Measurements from ENCODE around the gene SEC16A.

The SEC16A gene

GRCh38 chr9:136482793-136483588 lies at the start of gene SEC16A:
SEC16A (minus strand) TSS chr9:136483040; CDS start chr9:136477615, 5,425 bp downstream.
- TF ChIP-seq CTCF (IDR thresholded peaks at IDR 0.05; ENCODE audit: control insufficient read depth, extremely low read depth, insufficient read depth): no peak
- H3K4me3 ChIP-seq (ENCODE audit: low read depth, low read length): peak within 1 kb of the TSS; percentile 92
- DNase-seq (ENCODE audit: low read depth): peak; percentile 84

- TF ChIP-seq CTCF (IDR thresholded peaks at IDR 0.05; ENCODE audit: control insufficient read depth, extremely low read depth, insufficient read depth): no peak
- no peak overlapping the region for H3K4me3 ChIP-seq (ENCODE audit: low read depth, low read length)
- DNase-seq (ENCODE audit: low read depth): no peak
Measured at GRCh38 chr9:136531904-136532798, 49.3 kb upstream of the SEC16A start.

GRCh38 chr9:136531186-136531903 lies 48.5 kb upstream of the SEC16A start:
- TF ChIP-seq CTCF (IDR thresholded peaks at IDR 0.05; ENCODE audit: control insufficient read depth, extremely low read depth, insufficient read depth): no peak
- H3K4me3 ChIP-seq (ENCODE audit: low read depth, low read length): no peak overlapping the region
- DNase-seq (ENCODE audit: low read depth): no peak

- DNase-seq (ENCODE audit: low read depth): no peak
- no peak overlapping the region for H3K4me3 ChIP-seq (ENCODE audit: low read depth, low read length)
- TF ChIP-seq CTCF (IDR thresholded peaks at IDR 0.05; ENCODE audit: control insufficient read depth, extremely low read depth, insufficient read depth): no peak
Measured at GRCh38 chr9:136530461-136531089, 47.7 kb upstream of the SEC16A start.

- no peak overlapping the region for H3K4me3 ChIP-seq (ENCODE audit: low read depth, low read length)
- no peak for DNase-seq (ENCODE audit: low read depth)
- TF ChIP-seq CTCF (IDR thresholded peaks at IDR 0.05; ENCODE audit: control insufficient read depth, extremely low read depth, insufficient read depth): no peak
Measured at GRCh38 chr9:136529516-136530460, 46.9 kb upstream of the SEC16A start.

Measured in LNCaP clone FGC (cell line).